Endothelial cell of umbilical vein (primary cell): ENCODE results near the gene SIX4. TPM values are rescaled to one million over a fixed set of nuclear protein-coding genes. Genes with fewer than 3 reads are reported as not detected.

Experiments
- BruUV-seq: library from RNA; stranded (reverse); fragments of 400-500 nt; replicated peaks from 2 replicates; lab custom pipeline; 2021; lab: Mats Ljungman, UMichigan
- CTCF ChIA-PET: fragments of 300-600, 350-600 bp; sonication (Branson Sonifier 250); formaldehyde crosslinking; loops from one replicate; lab custom pipeline; 2021; ENCODE audit warnings: antibody characterized with exemption, inconsistent platforms; lab: Charles Lee
- POLR2A ChIA-PET: fragments of 300-600, 350-600 bp; sonication (Branson Sonifier 250); formaldehyde crosslinking; loops from one replicate; lab custom pipeline; 2021; ENCODE audit warnings: antibody characterized with exemption, inconsistent platforms; lab: Charles Lee
- DNase-seq: peaks from one replicate; pipeline ENCODE4 v3.0.0-alpha.2; 2011; ENCODE audit warnings: low read depth, low spot score
- FAIRE-seq: peaks from 2 replicates; lab custom pipeline; 2011; peaks lifted over from hg19 to GRCh38; lab: Jason Lieb, UNC
- H2AFZ ChIP-seq: 2 replicates; pipeline ENCODE4 v1.6.0; 2012; ENCODE audit warnings: low read depth, low read length, control low read depth, inconsistent platforms
- H3K27ac ChIP-seq: 2 replicates; pipeline ENCODE4 v1.5.1; 2011; ENCODE audit warnings: low read depth, mild to moderate bottlenecking, control low read depth, low read length, moderate library complexity; ENCODE audit not compliant: insufficient read depth
- H3K27me3 ChIP-seq, 2 experiments: 2 replicates each; pipeline versions ENCODE4 v1.6.0 to v1.6.1; 2011; ENCODE audit warnings: low read length in 2 of 2, mixed read lengths in 1 of 2; ENCODE audit not compliant: control insufficient read depth in 2 of 2, insufficient read depth in 2 of 2
- H3K36me3 ChIP-seq, 2 experiments: 2 replicates in 1 of 2; 3 replicates in 1 of 2; pipeline ENCODE4 v1.5.1; 2011; ENCODE audit warnings: low read length in 2 of 2, mild to moderate bottlenecking in 1 of 2, moderate library complexity in 1 of 2; ENCODE audit not compliant: control insufficient read depth in 2 of 2, insufficient read depth in 2 of 2; ENCODE audit errors: extremely low read depth in 1 of 2
- H3K4me1 ChIP-seq: 3 replicates; pipeline ENCODE4 v1.5.1; 2011; ENCODE audit warnings: mild to moderate bottlenecking, low read length; ENCODE audit not compliant: control insufficient read depth, insufficient read depth; ENCODE audit errors: extremely low read depth
- H3K4me2 ChIP-seq: 2 replicates; pipeline ENCODE4 v1.6.1; 2011; ENCODE audit warnings: low read length, control low read depth, mixed read lengths; ENCODE audit not compliant: insufficient read depth
- H3K4me3 ChIP-seq, 3 experiments: fragments of 200-600 bp in 1 of 3; sonication (generic), shearing (Covaris generic) in 1 of 3; replicated peaks in 1 of 3; 2 replicates each; pipeline ENCODE4 v1.5.1; 2011 to 2016; ENCODE audit warnings: control low read depth in 3 of 3, low read length in 3 of 3, mild to moderate bottlenecking in 2 of 3, inconsistent platforms in 1 of 3, low read depth in 1 of 3, moderate library complexity in 1 of 3; ENCODE audit not compliant: insufficient read depth in 1 of 3
- H3K79me2 ChIP-seq: 2 replicates; pipeline ENCODE4 v1.6.0; 2012; ENCODE audit warnings: low read length, inconsistent platforms; ENCODE audit not compliant: control insufficient read depth, insufficient read depth
- H3K9ac ChIP-seq: replicated peaks from 2 replicates; pipeline ENCODE3; 2011; ENCODE audit warnings: low read length, control low read depth; ENCODE audit not compliant: insufficient read depth; ENCODE audit errors: extremely low read depth
- H3K9me1 ChIP-seq: replicated peaks from 3 replicates; pipeline ENCODE4 v1.6.0; 2011; ENCODE audit warnings: mild to moderate bottlenecking, low read length; ENCODE audit not compliant: control insufficient read depth, insufficient read depth; ENCODE audit errors: extremely low read depth
- H3K9me3 ChIP-seq: replicated peaks from 2 replicates; pipeline ENCODE4 v1.5.1; 2012; ENCODE audit warnings: low read length, inconsistent platforms; ENCODE audit not compliant: control insufficient read depth, insufficient read depth
- H4K20me1 ChIP-seq: replicated peaks from 2 replicates; pipeline ENCODE3; 2011; ENCODE audit warnings: mild to moderate bottlenecking, low read length; ENCODE audit not compliant: control insufficient read depth, insufficient read depth; ENCODE audit errors: extremely low read depth
- EZH2 ChIP-seq: IDR thresholded peaks from 2 replicates; pipeline ENCODE4 v1.6.1; 2012; ENCODE audit warnings: borderline replicate concordance, low read depth, mild to moderate bottlenecking, moderate library complexity, low read length, inconsistent platforms; ENCODE audit not compliant: severe bottlenecking
- FOS ChIP-seq: IDR thresholded peaks from 2 replicates; pipeline ENCODE4 v1.6.1; 2011; ENCODE audit warnings: mild to moderate bottlenecking, low read length, moderate library complexity, borderline replicate concordance; ENCODE audit not compliant: insufficient read depth
- GATA2 ChIP-seq: IDR thresholded peaks from 2 replicates; pipeline ENCODE4 v1.7.0; 2011; ENCODE audit warnings: low read depth, mild to moderate bottlenecking, moderate library complexity, mixed read lengths, low read length; ENCODE audit not compliant: insufficient read length, insufficient read depth
- JUN ChIP-seq: IDR thresholded peaks from 2 replicates; pipeline ENCODE4 v1.6.1; 2011; ENCODE audit warnings: borderline replicate concordance, low read depth; ENCODE audit not compliant: insufficient read length, insufficient read depth
- MYC ChIP-seq: IDR thresholded peaks from one replicate; pipeline ENCODE4 v1.6.1; 2011; ENCODE audit warnings: mild to moderate bottlenecking, low read depth, low read length
- POLR2A ChIP-seq: IDR thresholded peaks from 2 replicates; pipeline ENCODE4 v1.6.1; 2012; ENCODE audit warnings: low read depth, mild to moderate bottlenecking, control low read depth, low read length
- POLR2AphosphoS5 ChIP-seq: IDR thresholded peaks from 2 replicates; pipeline ENCODE4 v1.6.1; 2012; ENCODE audit warnings: low read depth, mild to moderate bottlenecking, control low read depth, low read length, moderate library complexity; ENCODE audit not compliant: insufficient read depth
- dilution Hi-C: fragments of 300-500 bp; cut with MboI; formaldehyde crosslinking; loops from one replicate; pipeline ENCODE4 v1.15.0; 2019; ENCODE audit warnings: low sequenced_read_pairs; ENCODE audit not compliant: extremely low pct_ligation_motif_present
- intact Hi-C: fragments of 100-400 bp; cut with micrococcal nuclease; formaldehyde crosslinking; loops from one replicate; pipeline ENCODE4 v1.10.0; 2022
- polyA plus RNA-seq, 4 experiments: library from polyadenylated mRNA; depleted of rRNA in 3 of 4; stranded (reverse) in 3 of 4; unstranded in 1 of 4; fragments of >200 nt; gene quantifications; 2 replicates each; pipeline versions ENCODE4 v1.2.1 to v1.2.3, GENCODE V29; 2011 to 2012; ENCODE audit warnings: missing spikeins in 1 of 4
- total RNA-seq: library from RNA; stranded (reverse); gene quantifications from 2 replicates; pipeline ENCODE4 v1.2.3, GENCODE V29; 2021
- TF ChIP-seq, protein P1 (sequence below), 2 donors: IDR thresholded peaks; 1 replicate in 1 of 2; 2 replicates in 1 of 2; pipeline ENCODE4 v1.5.1; 2011; ENCODE audit warnings: low read length in 2 of 2, mild to moderate bottlenecking in 2 of 2, moderate library complexity in 2 of 2, control low read depth in 1 of 2, inconsistent platforms in 1 of 2, low read depth in 1 of 2; ENCODE audit not compliant: insufficient read depth in 1 of 2; ENCODE audit errors: extremely low read depth in 1 of 2
- TF ChIP-seq, protein P2 (sequence below): IDR thresholded peaks from 2 replicates; pipeline ENCODE4 v1.6.1; 2011; ENCODE audit not compliant: insufficient read depth, insufficient read length

SIX4 gene
- total and polyA plus RNA-seq, 2 donors (not counting 3 experiments of a cell fraction or from before 2014, with no cell fraction given), result 1.8 to 4.7 TPM

DNA sequence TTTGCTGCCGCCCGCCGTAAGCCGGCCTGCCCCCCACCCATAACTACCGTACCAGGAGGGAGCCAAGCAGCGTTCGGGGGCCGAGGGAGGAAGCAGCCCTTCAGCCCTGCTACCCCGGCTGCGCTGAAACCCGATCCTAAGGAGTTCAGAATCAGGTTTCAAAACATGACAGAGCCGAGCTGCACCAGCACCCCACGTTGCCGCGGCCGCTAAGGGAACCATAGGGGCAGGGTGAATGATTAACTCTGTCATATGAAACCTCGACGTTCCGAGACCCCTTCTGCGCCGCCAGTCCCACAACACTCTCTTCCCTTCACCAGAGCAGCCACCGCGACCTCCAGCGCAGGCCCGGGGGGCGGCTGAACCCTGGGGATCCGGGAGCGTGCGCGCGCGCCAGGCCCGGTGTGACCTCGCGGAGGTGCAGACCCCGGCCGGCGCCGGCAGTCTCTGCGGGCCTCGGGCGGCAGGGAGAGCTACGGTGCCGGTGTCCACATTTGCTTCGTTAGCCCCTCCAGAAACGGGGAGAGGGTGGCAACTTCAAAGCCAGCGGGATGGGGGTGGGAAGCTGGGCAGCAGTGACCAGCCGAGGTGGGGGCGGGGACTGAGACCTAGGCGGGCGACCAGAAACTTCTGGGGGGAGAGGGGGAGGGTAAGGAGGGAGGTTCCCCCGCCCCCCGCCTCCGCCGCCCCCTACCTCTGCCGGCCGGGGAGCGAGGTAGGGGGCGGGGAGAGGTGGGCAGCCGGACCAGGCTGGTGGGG lies 1.6 kb downstream of the SIX4 start:
- TF ChIP-seq, protein P1, sequence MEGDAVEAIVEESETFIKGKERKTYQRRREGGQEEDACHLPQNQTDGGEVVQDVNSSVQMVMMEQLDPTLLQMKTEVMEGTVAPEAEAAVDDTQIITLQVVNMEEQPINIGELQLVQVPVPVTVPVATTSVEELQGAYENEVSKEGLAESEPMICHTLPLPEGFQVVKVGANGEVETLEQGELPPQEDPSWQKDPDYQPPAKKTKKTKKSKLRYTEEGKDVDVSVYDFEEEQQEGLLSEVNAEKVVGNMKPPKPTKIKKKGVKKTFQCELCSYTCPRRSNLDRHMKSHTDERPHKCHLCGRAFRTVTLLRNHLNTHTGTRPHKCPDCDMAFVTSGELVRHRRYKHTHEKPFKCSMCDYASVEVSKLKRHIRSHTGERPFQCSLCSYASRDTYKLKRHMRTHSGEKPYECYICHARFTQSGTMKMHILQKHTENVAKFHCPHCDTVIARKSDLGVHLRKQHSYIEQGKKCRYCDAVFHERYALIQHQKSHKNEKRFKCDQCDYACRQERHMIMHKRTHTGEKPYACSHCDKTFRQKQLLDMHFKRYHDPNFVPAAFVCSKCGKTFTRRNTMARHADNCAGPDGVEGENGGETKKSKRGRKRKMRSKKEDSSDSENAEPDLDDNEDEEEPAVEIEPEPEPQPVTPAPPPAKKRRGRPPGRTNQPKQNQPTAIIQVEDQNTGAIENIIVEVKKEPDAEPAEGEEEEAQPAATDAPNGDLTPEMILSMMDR (IDR thresholded peaks at IDR 0.05; ENCODE audit: extremely low read depth in 1 of 2, insufficient read depth in 1 of 2, low read depth in 1 of 2, low read length in 2 of 2), result no peak
- no peak for TF ChIP-seq JUN
- no peak for TF ChIP-seq FOS
- TF ChIP-seq, protein P2, sequence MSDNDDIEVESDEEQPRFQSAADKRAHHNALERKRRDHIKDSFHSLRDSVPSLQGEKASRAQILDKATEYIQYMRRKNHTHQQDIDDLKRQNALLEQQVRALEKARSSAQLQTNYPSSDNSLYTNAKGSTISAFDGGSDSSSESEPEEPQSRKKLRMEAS, result no peak
- no peak for TF ChIP-seq POLR2AphosphoS5
- TF ChIP-seq POLR2A, result no peak
- no peak for TF ChIP-seq GATA2
- no peak for TF ChIP-seq MYC
- no peak for TF ChIP-seq EZH2
- peak overlapping the region; percentile 97 for H2AFZ ChIP-seq
- H3K4me1 ChIP-seq, result peaks cover 8% of the 10 kb centered on the region
- no peaks in the 10 kb centered on the region for H3K9me1 ChIP-seq
- FAIRE-seq (no peak), DNase-seq (peak; percentile 54)
- H3K27ac ChIP-seq, result peak overlapping the region; percentile 7
- CTCF ChIA-PET, result interaction anchor here (0.7 to 3.8 kb wide), 10 partner anchors 15 to 558 kb away, joined by 3 to 15 read pairs (median 4); no protein-coding TSS in a partner anchor
- H3K9me3 ChIP-seq, result no peaks in the 10 kb centered on the region
- peak overlapping the region; percentile 83 for H3K9ac ChIP-seq
- H3K4me2 ChIP-seq, result peak overlapping the region; percentile 80
- H3K36me3 ChIP-seq, result peaks cover 2 to 4% of the 10 kb centered on the region in 2 experiments
- peak overlapping the region; percentile 81 to 94 (median 86) for H3K4me3 ChIP-seq
- H3K79me2 ChIP-seq, result peaks cover 2% of the 10 kb centered on the region
- intact Hi-C loops, result loop anchor here (1.0 to 5.0 kb wide), 8 partner anchors 65 to 530 kb away; partner anchors contain the start of genes PPM1A, SLC38A6 and TRMT5
- POLR2A ChIA-PET, result interaction anchor here (1.2 to 1.5 kb wide), 3 partner anchors 11 to 303 kb away, joined by 3 to 4 read pairs (median 3); partner anchors contain the start of genes SLC38A6 and TRMT5
- dilution Hi-C loops, result no loop called here
- peaks cover 2% of the 10 kb centered on the region for H4K20me1 ChIP-seq
- no TSS peak for BruUV-seq
- peaks cover 1 to 4% of the 10 kb centered on the region in 2 experiments for H3K27me3 ChIP-seq
